Esophagus muscularis mucosa (tissue), 4 donors: ENCODE data around the gene RNMT. TPM values are rescaled to one million over a fixed set of nuclear protein-coding genes. Genes with fewer than 3 reads are reported as not detected.

ENCODE experiments used
- DNase-seq: peaks from one replicate; pipeline ENCODE4 v3.0.0-alpha.2; 2017; ENCODE audit errors: extremely low spot score
- H3K27ac ChIP-seq, 4 donors: fragments of 200-600 bp; sonication (generic); replicated peaks in 1 of 4; 1 replicate in 3 of 4; 2 replicates in 1 of 4; pipeline ENCODE4 v1.5.1; 2016 to 2019; ENCODE audit warnings: mild to moderate bottlenecking in 1 of 4
- H3K27me3 ChIP-seq, 4 donors: fragments of 200-600 bp; sonication (generic); one replicate each; pipeline versions ENCODE4 v1.5.1 to v1.6.0; 2016 to 2019
- H3K36me3 ChIP-seq, 4 donors: fragments of 200-600 bp; sonication (generic); one replicate each; pipeline ENCODE4 v1.5.1; 2016 to 2019
- H3K4me1 ChIP-seq, 4 donors: fragments of 200-600 bp; sonication (generic); one replicate each; pipeline ENCODE4 v1.5.1; 2016 to 2019
- H3K4me3 ChIP-seq, 4 donors: fragments of 200-600 bp; sonication (generic); 1 replicate in 2 of 4; 2 replicates in 2 of 4; pipeline ENCODE4 v1.5.1; 2016 to 2019; ENCODE audit warnings: mild to moderate bottlenecking in 4 of 4, moderate library complexity in 1 of 4
- H3K9me3 ChIP-seq, 4 donors: fragments of 200-600 bp; sonication (generic); 1 replicate in 3 of 4; 2 replicates in 1 of 4; pipeline ENCODE4 v1.5.1; 2016 to 2019
- CTCF ChIP-seq, 3 experiments: fragments of 200-600 bp in 2 of 3; fragments of 450-650 bp in 1 of 3; sonication (generic) in 2 of 3; IDR thresholded peaks; one replicate each; pipeline ENCODE4 v1.5.1; 2017 to 2019; ENCODE audit warnings: antibody characterized with exemption in 3 of 3, mild to moderate bottlenecking in 2 of 3, moderate library complexity in 1 of 3
- EP300 ChIP-seq: sonication (generic); formaldehyde crosslinking; IDR thresholded peaks from one replicate; pipeline ENCODE4 v1.6.1; 2017; ENCODE audit warnings: antibody characterized with exemption
- POLR2A ChIP-seq: fragments of 450-650 bp; IDR thresholded peaks from one replicate; pipeline ENCODE4 v1.6.1; 2017; ENCODE audit warnings: antibody characterized with exemption, moderate library complexity, mild to moderate bottlenecking, low read depth
- POLR2AphosphoS5 ChIP-seq, 2 donors: sonication (generic); formaldehyde crosslinking; IDR thresholded peaks; one replicate each; pipeline ENCODE4 v1.6.1; 2017; ENCODE audit warnings: antibody characterized with exemption in 2 of 2
- WGBS: methylation state at CpG from one replicate; pipeline ENCODE4 v1.1.5; 2018; 5-methylcytosine and 5-hydroxymethylcytosine counted together
- intact Hi-C: fragments of 100-400 bp; cut with DNase I; formaldehyde crosslinking; loops from one replicate; pipeline ENCODE4 v1.15.1; 2023
- total RNA-seq, 4 donors: library from RNA; depleted of rRNA; stranded (reverse); fragments of >200 nt; gene quantifications; one replicate each; pipeline versions ENCODE4 v1.1.0 to v1.2.1, GENCODE V29; 2016

The RNMT gene
- total RNA-seq, 4 donors from 2014 or later = 14.1 to 23.7 (median 19.8) TPM

GRCh38 chr18:13775058-13775457 is 48.6 kb downstream of the RNMT start:
- intact Hi-C loops = no loop called here
- TF ChIP-seq EP300 = no peak
- no peak for TF ChIP-seq CTCF (IDR thresholded peaks at IDR 0.05)
- TF ChIP-seq POLR2A = no peak
- no peak for TF ChIP-seq POLR2AphosphoS5 (IDR thresholded peaks at IDR 0.05)
- WGBS = 62% methylated on average over 3 of the region's 3 CpGs

GRCh38 chr18:13791181-13791580 is 64.7 kb downstream of the RNMT start:
- H3K36me3 ChIP-seq = no peaks in the 10 kb centered on the region
- peaks cover 0 to 1% (median 0%) of the 10 kb centered on the region in 4 donors for H3K27me3 ChIP-seq
- intact Hi-C loops = no loop called here
- H3K4me3 ChIP-seq = no peak overlapping the region
- H3K9me3 ChIP-seq = peaks cover 0 to 7% (median 0%) of the 10 kb centered on the region in 4 donors
- 63% methylated on average over 7 of the region's 7 CpGs for WGBS
- TF ChIP-seq EP300 (no peak), CTCF (IDR thresholded peaks at IDR 0.05) (no peak), POLR2A (no peak), POLR2AphosphoS5 (IDR thresholded peaks at IDR 0.05) (no peak)
- DNase-seq = no peak
- no peak overlapping the region for H3K27ac ChIP-seq
- H3K4me1 ChIP-seq = no peaks in the 10 kb centered on the region

More at GRCh38 chr18:13775058-13775457, 48.6 kb downstream of the RNMT start:
- no peak for DNase-seq
- Histone ChIP-seq H3K27me3 (no peaks in the 10 kb centered on the region), H3K9me3 (peaks cover 0 to 4% (median 0%) of the 10 kb centered on the region in 4 donors), H3K27ac (no peak overlapping the region), H3K36me3 (no peaks in the 10 kb centered on the region), H3K4me3 (no peak overlapping the region), H3K4me1 (no peaks in the 10 kb centered on the region)

GRCh38 chr18:13793819-13794218 is 67.3 kb downstream of the RNMT start:
- 36% methylated on average over 7 of the region's 7 CpGs for WGBS
- TF ChIP-seq CTCF (IDR thresholded peaks at IDR 0.05) (no peak), EP300 (no peak), POLR2A (no peak), POLR2AphosphoS5 (IDR thresholded peaks at IDR 0.05) (no peak)
- intact Hi-C loops = no loop called here

GRCh38 chr18:13796515-13796914 is 70.0 kb downstream of the RNMT start:
- H3K36me3 ChIP-seq = no peaks in the 10 kb centered on the region
- H3K4me3 ChIP-seq = no peak overlapping the region
- WGBS = 71% methylated on average over 14 of the region's 14 CpGs
- no peak for TF ChIP-seq POLR2AphosphoS5 (IDR thresholded peaks at IDR 0.05)
- TF ChIP-seq EP300 = no peak
- TF ChIP-seq CTCF (IDR thresholded peaks at IDR 0.05) = no peak
- no peak for TF ChIP-seq POLR2A
- H3K4me1 ChIP-seq = peaks cover 4 to 11% (median 10%) of the 10 kb centered on the region in 4 donors
- intact Hi-C loops = no loop called here
- no peaks in the 10 kb centered on the region for H3K9me3 ChIP-seq
- H3K27me3 ChIP-seq = peaks cover 0 to 34% (median 0%) of the 10 kb centered on the region in 4 donors
- no peak overlapping the region for H3K27ac ChIP-seq
- no peak for DNase-seq

More at GRCh38 chr18:13793819-13794218, 67.3 kb downstream of the RNMT start:
- Histone ChIP-seq H3K9me3 (no peaks in the 10 kb centered on the region), H3K36me3 (no peaks in the 10 kb centered on the region), H3K4me3 (no peak overlapping the region), H3K27me3 (peaks cover 0 to 16% (median 0%) of the 10 kb centered on the region in 4 donors), H3K27ac (no peak overlapping the region), H3K4me1 (no peaks in the 10 kb centered on the region)
- no peak for DNase-seq

GRCh38 chr18:13797157-13797611 is 70.7 kb downstream of the RNMT start:
- no peak overlapping the region for H3K4me3 ChIP-seq
- no peaks in the 10 kb centered on the region for H3K36me3 ChIP-seq
- H3K27me3 ChIP-seq = peaks cover 0 to 34% (median 0%) of the 10 kb centered on the region in 4 donors
- no peak for TF ChIP-seq POLR2A
- no peak for TF ChIP-seq POLR2AphosphoS5 (IDR thresholded peaks at IDR 0.05)
- no peak for TF ChIP-seq EP300
- no peak for TF ChIP-seq CTCF (IDR thresholded peaks at IDR 0.05)
- no peaks in the 10 kb centered on the region for H3K9me3 ChIP-seq
- H3K4me1 ChIP-seq = peaks cover 4 to 11% (median 10%) of the 10 kb centered on the region in 4 donors
- intact Hi-C loops = no loop called here
- WGBS = 59% methylated on average over 3 of the region's 3 CpGs
- DNase-seq = no peak
- H3K27ac ChIP-seq = no peak overlapping the region
